OCI-LY1 (cell line): ENCODE results near the gene DIRAS1.

Source experiments
- EZH2 ChIP-seq: fragments of 200-600 bp; sonication (generic), shearing (Covaris generic); IDR thresholded peaks from 2 replicates; pipeline ENCODE4 v1.8.0; 2017; ENCODE audit warnings: borderline replicate concordance, mixed run types, mild to moderate bottlenecking, antibody characterized with exemption, low read length, moderate library complexity, mixed read lengths
- TF ChIP-seq, protein P1 (sequence below): fragments of 200-600 bp; sonication (generic), shearing (Covaris generic); IDR thresholded peaks from 2 replicates; pipeline ENCODE4 v1.5.1; 2017; ENCODE audit warnings: mild to moderate bottlenecking, antibody characterized with exemption, low read length, moderate library complexity, mixed read lengths

DNA sequence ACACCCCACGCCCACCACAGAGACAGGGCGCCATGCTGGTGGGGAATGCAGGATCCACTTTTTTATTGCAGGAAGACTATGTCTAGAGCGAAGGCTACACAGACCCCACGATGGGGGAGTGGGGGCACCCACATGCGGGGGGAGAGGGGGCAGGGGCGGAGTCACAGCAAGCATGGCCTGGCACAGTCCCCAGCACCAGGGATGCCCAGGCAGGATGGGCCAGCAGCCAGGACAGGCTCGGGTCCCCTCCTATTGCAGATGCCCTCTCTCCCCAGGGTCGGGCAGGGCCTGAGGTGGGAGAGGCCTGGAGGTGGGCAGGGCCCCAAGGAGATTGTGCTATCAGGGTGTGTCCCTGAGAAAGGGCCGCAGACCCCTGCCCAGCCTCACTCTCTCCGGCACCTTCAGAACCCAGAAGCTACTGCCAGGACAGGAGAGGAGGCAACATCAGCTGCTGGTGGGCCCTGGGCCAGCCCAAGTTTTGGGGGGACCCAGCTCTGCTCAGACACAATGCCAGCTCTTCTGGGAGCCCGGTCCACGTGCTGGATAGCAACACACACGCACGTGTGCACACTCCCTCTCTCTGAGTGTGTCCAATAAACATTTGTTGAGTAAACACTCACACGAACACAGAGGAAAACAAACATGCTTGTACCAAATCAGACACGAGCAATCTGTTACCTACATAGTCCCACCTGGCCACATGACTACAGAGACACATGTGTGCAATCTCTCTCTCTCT, 6.5 kb downstream of the DIRAS1 start:
- TF ChIP-seq, protein P1, sequence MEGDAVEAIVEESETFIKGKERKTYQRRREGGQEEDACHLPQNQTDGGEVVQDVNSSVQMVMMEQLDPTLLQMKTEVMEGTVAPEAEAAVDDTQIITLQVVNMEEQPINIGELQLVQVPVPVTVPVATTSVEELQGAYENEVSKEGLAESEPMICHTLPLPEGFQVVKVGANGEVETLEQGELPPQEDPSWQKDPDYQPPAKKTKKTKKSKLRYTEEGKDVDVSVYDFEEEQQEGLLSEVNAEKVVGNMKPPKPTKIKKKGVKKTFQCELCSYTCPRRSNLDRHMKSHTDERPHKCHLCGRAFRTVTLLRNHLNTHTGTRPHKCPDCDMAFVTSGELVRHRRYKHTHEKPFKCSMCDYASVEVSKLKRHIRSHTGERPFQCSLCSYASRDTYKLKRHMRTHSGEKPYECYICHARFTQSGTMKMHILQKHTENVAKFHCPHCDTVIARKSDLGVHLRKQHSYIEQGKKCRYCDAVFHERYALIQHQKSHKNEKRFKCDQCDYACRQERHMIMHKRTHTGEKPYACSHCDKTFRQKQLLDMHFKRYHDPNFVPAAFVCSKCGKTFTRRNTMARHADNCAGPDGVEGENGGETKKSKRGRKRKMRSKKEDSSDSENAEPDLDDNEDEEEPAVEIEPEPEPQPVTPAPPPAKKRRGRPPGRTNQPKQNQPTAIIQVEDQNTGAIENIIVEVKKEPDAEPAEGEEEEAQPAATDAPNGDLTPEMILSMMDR = no peak
- TF ChIP-seq EZH2 = no peak
